Peyer's patch (tissue), 4 donors: ENCODE measurements around the gene FOS. TPM values are rescaled to one million over a fixed set of nuclear protein-coding genes. Genes with fewer than 3 reads are reported as not detected.
"Not testable (repeated sequence)": the region's sequence is repeated elsewhere in the genome, so short reads cannot be mapped to it uniquely, and the experiment has no call there.

Experiments
- DNase-seq, 3 donors: peaks; one replicate each; pipeline ENCODE4 v3.0.0-alpha.2; 2017 to 2019
- H3K27ac ChIP-seq, 4 donors: fragments of 200-600 bp; sonication (generic); one replicate each; pipeline ENCODE4 v1.5.1; 2016 to 2019
- H3K27me3 ChIP-seq, 2 donors: fragments of 200-600 bp; sonication (generic); one replicate each; pipeline ENCODE4 v1.5.1; 2019
- H3K36me3 ChIP-seq, 3 donors: fragments of 200-600 bp; sonication (generic); one replicate each; pipeline ENCODE4 v1.5.1; 2016 to 2019
- H3K4me1 ChIP-seq, 4 donors: fragments of 200-600 bp; sonication (generic); one replicate each; pipeline ENCODE4 v1.5.1; 2016 to 2019
- H3K4me3 ChIP-seq, 4 donors: fragments of 200-600 bp; sonication (generic); 1 replicate in 3 of 4; 2 replicates in 1 of 4; pipeline ENCODE4 v1.5.1; 2016 to 2019; ENCODE audit warnings: mild to moderate bottlenecking in 1 of 4
- H3K9me3 ChIP-seq, 4 donors: fragments of 200-600 bp; sonication (generic); one replicate each; pipeline ENCODE4 v1.5.1; 2016 to 2019; ENCODE audit warnings: mild to moderate bottlenecking in 1 of 4
- CTCF ChIP-seq, 6 experiments: fragments of 450-650 bp in 4 of 6; fragments of 200-600 bp in 2 of 6; sonication (generic) in 1 of 6; IDR thresholded peaks; one replicate each; pipeline ENCODE4 v1.5.1; 2017 to 2019; ENCODE audit warnings: antibody characterized with exemption in 6 of 6, mild to moderate bottlenecking in 3 of 6, moderate library complexity in 1 of 6
- POLR2A ChIP-seq, 2 donors: fragments of 450-650 bp; IDR thresholded peaks; one replicate each; pipeline ENCODE4 v1.5.1; 2017; ENCODE audit warnings: antibody characterized with exemption in 2 of 2, mild to moderate bottlenecking in 2 of 2, moderate library complexity in 2 of 2
- total RNA-seq, 4 donors: library from RNA; depleted of rRNA; stranded (reverse); fragments of >200 nt; gene quantifications; one replicate each; pipeline ENCODE4 v1.1.0, GENCODE V29; 2016

Gene FOS
- total RNA-seq, 4 donors from 2014 or later, result 267 to 2,466 (median 503) TPM

- H3K27me3 ChIP-seq, result no peaks in the 10 kb centered on the region
- peak overlapping the region in 1 of 4 donors; percentile 28 for H3K27ac ChIP-seq
- no peaks in the 10 kb centered on the region for H3K36me3 ChIP-seq
- peak; percentile 63 to 85 (median 70) for DNase-seq
- TF ChIP-seq CTCF (IDR thresholded peaks at IDR 0.05) (peak; percentile 75 to 97 (median 94)), POLR2A (IDR thresholded peaks at IDR 0.05) (no peak)
- no peaks in the 10 kb centered on the region for H3K9me3 ChIP-seq
- peaks cover 0 to 7% (median 0%) of the 10 kb centered on the region in 4 donors for H3K4me1 ChIP-seq
- no peak overlapping the region for H3K4me3 ChIP-seq
These were observed 24.8 kb downstream of the FOS start for GRCh38 chr14:75303381-75303789.

GRCh38 chr14:75306410-75306809 is 27.8 kb downstream of the FOS start:
- not testable (repeated sequence) for H3K27ac ChIP-seq, DNase-seq
- H3K4me1 ChIP-seq, result peaks cover 0 to 10% (median 0%) of the 10 kb centered on the region in 4 donors

GRCh38 chr14:75306927-75307699 is 28.5 kb downstream of the FOS start:
- Histone ChIP-seq H3K4me1 (peaks cover 0 to 9% (median 0%) of the 10 kb centered on the region in 4 donors), H3K27ac (no peak overlapping the region), H3K27me3 (no peaks in the 10 kb centered on the region), H3K36me3 (no peaks in the 10 kb centered on the region), H3K9me3 (no peaks in the 10 kb centered on the region), H3K4me3 (no peak overlapping the region)
- TF ChIP-seq CTCF (IDR thresholded peaks at IDR 0.05) (peak in 3 of 6 experiments; percentile 26 to 44 (median 35)), POLR2A (IDR thresholded peaks at IDR 0.05) (no peak)
- DNase-seq, result peak in 1 of 3 donors; percentile 35

More at GRCh38 chr14:75306410-75306809, 27.8 kb downstream of the FOS start:
- H3K27me3 ChIP-seq, H3K36me3 ChIP-seq, H3K9me3 ChIP-seq, H3K4me3 ChIP-seq: not testable (repeated sequence)

- no peaks in the 10 kb centered on the region for H3K36me3 ChIP-seq
- H3K27me3 ChIP-seq, result no peaks in the 10 kb centered on the region
- no peak for TF ChIP-seq POLR2A (IDR thresholded peaks at IDR 0.05)
- TF ChIP-seq CTCF (IDR thresholded peaks at IDR 0.05), result peak; percentile 69 to 93 (median 88)
- H3K27ac ChIP-seq, result no peak overlapping the region
- H3K4me3 ChIP-seq, result no peak overlapping the region
- H3K9me3 ChIP-seq, result no peaks in the 10 kb centered on the region
- peaks cover 0 to 9% (median 0%) of the 10 kb centered on the region in 4 donors for H3K4me1 ChIP-seq
- DNase-seq, result peak; percentile 73 to 94 (median 88)
These were observed 29.2 kb downstream of the FOS start for GRCh38 chr14:75307700-75308379.

- not testable (repeated sequence) for H3K4me1 ChIP-seq, H3K4me3 ChIP-seq, H3K9me3 ChIP-seq, H3K36me3 ChIP-seq, H3K27me3 ChIP-seq, H3K27ac ChIP-seq, DNase-seq
These were observed 30.4 kb downstream of the FOS start for GRCh38 chr14:75308991-75309390.

GRCh38 chr14:75309561-75309960 is 30.9 kb downstream of the FOS start:
- H3K27me3 ChIP-seq, H3K4me1 ChIP-seq, H3K9me3 ChIP-seq, DNase-seq, H3K36me3 ChIP-seq, H3K4me3 ChIP-seq: not testable (repeated sequence)
- H3K27ac ChIP-seq, result peak overlapping the region in 2 of 4 donors; percentile 58 to 78
